ENCODE data around the gene DOK4. TPM values are rescaled to one million over a fixed set of nuclear protein-coding genes. Genes with fewer than 3 reads are reported as not detected.
A peak's percentile ranks its signal among the peaks of the same experiment; 100 is the strongest.

Gene DOK4
- total RNA-seq, 1 donor from 2014 or later, result 23.2 TPM

- no peak for DNase-seq (ENCODE audit: low read depth)
- peaks cover 3% of the 10 kb centered on the region for H3K27me3 ChIP-seq (ENCODE audit: control insufficient read depth, insufficient read depth, low read length)
- no peak for TF ChIP-seq CTCF (IDR thresholded peaks at IDR 0.05; ENCODE audit: insufficient read depth, low read length, poor library complexity, severe bottlenecking)
- H3K4me3 ChIP-seq (ENCODE audit: low read depth, low read length), result no peak overlapping the region
- H3K36me3 ChIP-seq (ENCODE audit: control insufficient read depth, insufficient read depth, low read length), result no peaks in the 10 kb centered on the region
These were observed 39.5 kb upstream of the DOK4 start for GRCh38 chr16:57525761-57526160.

- no peak overlapping the region for H3K4me3 ChIP-seq (ENCODE audit: low read depth, low read length)
- no peak for DNase-seq (ENCODE audit: low read depth)
- H3K27me3 ChIP-seq (ENCODE audit: control insufficient read depth, insufficient read depth, low read length), result no peaks in the 10 kb centered on the region
- no peaks in the 10 kb centered on the region for H3K36me3 ChIP-seq (ENCODE audit: control insufficient read depth, insufficient read depth, low read length)
- no peak for TF ChIP-seq CTCF (IDR thresholded peaks at IDR 0.05; ENCODE audit: insufficient read depth, low read length, poor library complexity, severe bottlenecking)
These were observed 36.7 kb upstream of the DOK4 start for GRCh38 chr16:57522960-57523359.

GRCh38 chr16:57519796-57520360, 33.6 kb upstream of the DOK4 start:
- Histone ChIP-seq H3K27me3 (ENCODE audit: control insufficient read depth, insufficient read depth, low read length) (no peaks in the 10 kb centered on the region), H3K36me3 (ENCODE audit: control insufficient read depth, insufficient read depth, low read length) (no peaks in the 10 kb centered on the region), H3K4me3 (ENCODE audit: low read depth, low read length) (no peak overlapping the region)
- peak; percentile 98 for TF ChIP-seq CTCF (IDR thresholded peaks at IDR 0.05; ENCODE audit: insufficient read depth, low read length, poor library complexity, severe bottlenecking)
- no peak for DNase-seq (ENCODE audit: low read depth)

GRCh38 chr16:57518922-57519321, 32.6 kb upstream of the DOK4 start:
- no peak for DNase-seq (ENCODE audit: low read depth)
- no peaks in the 10 kb centered on the region for H3K27me3 ChIP-seq (ENCODE audit: control insufficient read depth, insufficient read depth, low read length)
- no peak for TF ChIP-seq CTCF (IDR thresholded peaks at IDR 0.05; ENCODE audit: insufficient read depth, low read length, poor library complexity, severe bottlenecking)
- no peaks in the 10 kb centered on the region for H3K36me3 ChIP-seq (ENCODE audit: control insufficient read depth, insufficient read depth, low read length)
- no peak overlapping the region for H3K4me3 ChIP-seq (ENCODE audit: low read depth, low read length)

- no peaks in the 10 kb centered on the region for H3K36me3 ChIP-seq (ENCODE audit: control insufficient read depth, insufficient read depth, low read length)
- no peak overlapping the region for H3K4me3 ChIP-seq (ENCODE audit: low read depth, low read length)
- no peak for DNase-seq (ENCODE audit: low read depth)
- H3K27me3 ChIP-seq (ENCODE audit: control insufficient read depth, insufficient read depth, low read length), result no peaks in the 10 kb centered on the region
- no peak for TF ChIP-seq CTCF (IDR thresholded peaks at IDR 0.05; ENCODE audit: insufficient read depth, low read length, poor library complexity, severe bottlenecking)
These were observed 32.2 kb upstream of the DOK4 start for GRCh38 chr16:57518520-57518919.

Data from kidney epithelial cell (primary cell).